ENCODE results near the gene ASXL1. TPM values are rescaled to one million over a fixed set of nuclear protein-coding genes. Genes with fewer than 3 reads are reported as not detected.

ASXL1 gene
- total and polyA plus RNA-seq, 2 donors (not counting 1 experiment from before 2014, with no cell fraction given): 93.0 to 180 TPM

- Histone ChIP-seq H2AFZ (ENCODE audit: insufficient read depth, low read depth, low read length, poor library complexity, severe bottlenecking) (no peak overlapping the region), H3K9ac (ENCODE audit: low read length) (no peak overlapping the region), H3K27ac (ENCODE audit: low read length in 2 of 2) (no peak overlapping the region), H3K4me3 (ENCODE audit: control extremely low read depth in 1 of 5, extremely low read depth in 1 of 5, insufficient read depth in 1 of 5, low read depth in 2 of 5, low read length in 4 of 5) (no peak overlapping the region), H3K4me1 (ENCODE audit: control insufficient read depth in 2 of 2, insufficient read depth in 2 of 2, low read length in 2 of 2) (peaks cover 4 to 19% of the 10 kb centered on the region in 2 donors), H3K9me3 (ENCODE audit: control extremely low read depth in 1 of 3, control insufficient read depth in 2 of 3, insufficient read depth in 1 of 3, low read length in 2 of 3) (no peaks in the 10 kb centered on the region), H3K36me3 (replicated peaks in 1 of 2; ENCODE audit: control extremely low read depth in 1 of 2, control insufficient read depth in 1 of 2, extremely low read depth in 1 of 2, insufficient read depth in 2 of 2, low read length in 1 of 2) (peaks cover 0 to 9% of the 10 kb centered on the region in 2 experiments), H4K20me1 (ENCODE audit: control insufficient read depth, insufficient read depth, low read length, poor library complexity, severe bottlenecking) (no peaks in the 10 kb centered on the region), H3K4me2 (replicated peaks; ENCODE audit: low read depth, low read length, poor library complexity, severe bottlenecking) (no peak overlapping the region), H3K79me2 (ENCODE audit: control insufficient read depth, insufficient read depth, low read length) (no peaks in the 10 kb centered on the region), H3K27me3 (replicated peaks in 1 of 4; ENCODE audit: control extremely low read depth in 1 of 4, control insufficient read depth in 3 of 4, insufficient read depth in 4 of 4, low read length in 3 of 4) (no peaks in the 10 kb centered on the region)
- no peak for TF ChIP-seq EZH2 (IDR thresholded peaks at IDR 0.05; ENCODE audit: borderline replicate concordance, insufficient read depth, low read depth, low read length, poor library complexity, severe bottlenecking)
- DNase-seq: no peak
- H3K4me1 Mint-ChIP-seq: peaks cover 27% of the 10 kb centered on the region
- no peaks in the 10 kb centered on the region for H3K9me3 Mint-ChIP-seq (ENCODE audit: insufficient read depth)
- no peak for ATAC-seq (ENCODE audit: low read depth)
- ChIA-PET CTCF (interaction anchor here (1.6 to 2.9 kb wide), 3 partner anchors 15 to 111 kb away, joined by 4 to 13 read pairs (median 5); no protein-coding TSS in a partner anchor), POLR2A (no interaction called here)
- no peaks in the 10 kb centered on the region for H3K27me3 Mint-ChIP-seq
- intact Hi-C loops (cut with micrococcal nuclease): loop anchor here (1.0 to 2.0 kb wide), 4 partner anchors 17 to 315 kb away; no protein-coding TSS in a partner anchor
- H3K4me3 Mint-ChIP-seq: no peak overlapping the region
- H3K27ac Mint-ChIP-seq: no peak overlapping the region
- 36% methylated on average over 10 of the region's 11 CpGs for WGBS (ENCODE audit: insufficient coverage)
Measured at GRCh38 chr20:32337937-32338661, 20.0 kb upstream of the ASXL1 start.

GRCh38 chr20:32338665-32339064, 19.5 kb upstream of the ASXL1 start:
- Mint-ChIP-seq H3K27me3 (no peaks in the 10 kb centered on the region), H3K4me3 (no peak overlapping the region), H3K4me1 (peaks cover 22% of the 10 kb centered on the region), H3K9me3 (ENCODE audit: insufficient read depth) (no peaks in the 10 kb centered on the region), H3K27ac (no peak overlapping the region)
- Histone ChIP-seq H4K20me1 (ENCODE audit: control insufficient read depth, insufficient read depth, low read length, poor library complexity, severe bottlenecking) (no peaks in the 10 kb centered on the region), H3K4me2 (replicated peaks; ENCODE audit: low read depth, low read length, poor library complexity, severe bottlenecking) (no peak overlapping the region), H3K4me3 (ENCODE audit: control extremely low read depth in 1 of 5, extremely low read depth in 1 of 5, insufficient read depth in 1 of 5, low read depth in 2 of 5, low read length in 4 of 5) (no peak overlapping the region), H3K27me3 (replicated peaks in 1 of 4; ENCODE audit: control extremely low read depth in 1 of 4, control insufficient read depth in 3 of 4, insufficient read depth in 4 of 4, low read length in 3 of 4) (no peaks in the 10 kb centered on the region), H3K4me1 (ENCODE audit: control insufficient read depth in 2 of 2, insufficient read depth in 2 of 2, low read length in 2 of 2) (peaks cover 4 to 15% of the 10 kb centered on the region in 2 donors), H3K36me3 (replicated peaks in 1 of 2; ENCODE audit: control extremely low read depth in 1 of 2, control insufficient read depth in 1 of 2, extremely low read depth in 1 of 2, insufficient read depth in 2 of 2, low read length in 1 of 2) (peaks cover 0 to 9% of the 10 kb centered on the region in 2 experiments), H3K27ac (ENCODE audit: low read length in 2 of 2) (no peak overlapping the region), H3K9me3 (ENCODE audit: control extremely low read depth in 1 of 3, control insufficient read depth in 2 of 3, insufficient read depth in 1 of 3, low read length in 2 of 3) (no peaks in the 10 kb centered on the region), H3K79me2 (ENCODE audit: control insufficient read depth, insufficient read depth, low read length) (no peaks in the 10 kb centered on the region), H2AFZ (ENCODE audit: insufficient read depth, low read depth, low read length, poor library complexity, severe bottlenecking) (no peak overlapping the region), H3K9ac (ENCODE audit: low read length) (no peak overlapping the region)
- ATAC-seq (ENCODE audit: low read depth) (no peak), DNase-seq (no peak)
- 95% methylated on average over 5 of the region's 7 CpGs for WGBS (ENCODE audit: insufficient coverage)
- CTCF ChIA-PET: interaction anchor here (1.6 kb wide), 1 partner anchor 21 kb away, joined by 5 read pairs; no protein-coding TSS in a partner anchor
- TF ChIP-seq CTCF (IDR thresholded peaks at IDR 0.05): no peak
- no peak for TF ChIP-seq EZH2 (IDR thresholded peaks at IDR 0.05; ENCODE audit: borderline replicate concordance, insufficient read depth, low read depth, low read length, poor library complexity, severe bottlenecking)
- POLR2A ChIA-PET: no interaction called here
- intact Hi-C loops (cut with micrococcal nuclease): no loop called here
